Retina (tissue), 1 donor: ENCODE results near the gene NT5DC3.

ENCODE experiments used
- DNase-seq: peaks from one replicate; pipeline ENCODE4 v3.0.0-alpha.2; 2016

Gene NT5DC3

GRCh38 chr12:103780992-103781391, 60.0 kb downstream of the NT5DC3 start:
- no peak for DNase-seq

- DNase-seq: no peak
Observed at GRCh38 chr12:103780093-103780440, 61.0 kb downstream of the NT5DC3 start.

DNA sequence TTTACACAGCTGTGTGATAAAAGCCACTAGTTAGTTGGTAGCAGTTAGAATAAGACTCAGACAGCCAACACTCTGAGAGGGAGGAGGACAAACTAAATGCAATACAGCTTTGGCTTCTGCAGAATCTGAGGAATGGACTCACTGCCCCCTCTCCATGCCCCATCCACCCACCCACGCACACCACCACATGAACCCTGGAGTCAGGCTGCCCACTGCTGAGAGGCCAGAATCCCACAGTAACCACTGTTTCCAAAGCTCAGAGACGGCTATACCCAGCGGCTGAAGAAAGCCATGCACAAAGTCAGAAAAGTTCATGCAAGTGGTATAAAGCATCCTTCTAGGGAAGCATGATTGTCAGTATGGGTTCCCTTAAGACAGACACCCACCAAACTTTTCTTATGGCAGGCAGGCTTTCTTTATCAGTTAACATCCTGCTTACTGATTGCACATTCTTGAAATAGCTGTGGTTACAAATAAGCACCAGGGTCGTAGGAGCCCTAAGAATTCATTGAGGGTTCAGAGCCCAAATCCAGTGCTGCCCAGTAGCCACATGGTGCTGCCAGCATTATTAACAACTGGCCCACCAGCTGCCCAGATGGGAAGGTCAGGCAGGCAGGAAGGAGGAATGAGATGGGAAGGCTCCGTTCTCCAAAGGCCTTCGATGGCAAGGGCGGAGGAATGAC, 61.5 kb downstream of the NT5DC3 start:
- no peak for DNase-seq

GRCh38 chr12:103778781-103779180, 62.3 kb downstream of the NT5DC3 start:
- no peak for DNase-seq

- no peak for DNase-seq
Observed at GRCh38 chr12:103774977-103775560, 66.0 kb downstream of the NT5DC3 start.

DNA sequence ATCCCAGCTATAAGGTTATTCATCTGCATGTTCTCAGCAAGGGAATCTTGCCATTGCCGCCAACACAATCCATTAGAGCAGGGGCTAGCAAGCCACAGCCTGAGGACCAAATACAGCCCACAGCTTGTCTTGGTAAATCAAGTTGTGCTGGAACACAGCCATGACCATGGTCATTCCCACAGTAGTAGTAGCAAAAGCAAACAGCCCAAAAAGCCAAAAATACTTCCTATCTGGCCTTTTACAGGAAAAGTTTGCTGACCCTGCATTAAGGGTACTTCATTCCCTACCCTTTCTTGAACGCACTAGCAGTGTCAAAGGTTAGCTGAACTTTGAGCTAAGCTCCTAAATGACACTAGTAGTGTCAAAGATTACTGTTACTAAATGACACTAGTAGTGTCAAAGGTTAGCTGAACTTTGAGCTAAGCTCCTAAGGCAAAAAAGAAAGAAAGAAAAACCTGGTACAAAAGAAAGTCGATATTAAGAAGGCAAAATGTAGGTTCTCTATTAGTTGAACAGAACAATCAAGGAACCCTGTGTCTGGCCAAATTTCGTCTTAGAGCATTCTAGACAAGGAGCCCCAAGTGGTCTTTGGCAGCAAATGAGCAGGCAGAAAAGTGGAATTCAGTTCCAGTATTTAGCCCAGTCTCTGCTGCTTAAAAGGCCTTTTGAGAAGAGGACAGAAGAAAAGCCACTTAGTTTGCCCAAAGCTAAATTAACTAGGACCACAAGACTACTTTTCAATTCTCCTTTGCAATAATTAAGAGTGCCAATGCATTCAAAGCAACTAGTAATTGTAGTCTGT, 67.7 kb downstream of the NT5DC3 start:
- DNase-seq: no peak

GRCh38 chr12:103772367-103773108, 68.5 kb downstream of the NT5DC3 start:
- no peak for DNase-seq

DNA sequence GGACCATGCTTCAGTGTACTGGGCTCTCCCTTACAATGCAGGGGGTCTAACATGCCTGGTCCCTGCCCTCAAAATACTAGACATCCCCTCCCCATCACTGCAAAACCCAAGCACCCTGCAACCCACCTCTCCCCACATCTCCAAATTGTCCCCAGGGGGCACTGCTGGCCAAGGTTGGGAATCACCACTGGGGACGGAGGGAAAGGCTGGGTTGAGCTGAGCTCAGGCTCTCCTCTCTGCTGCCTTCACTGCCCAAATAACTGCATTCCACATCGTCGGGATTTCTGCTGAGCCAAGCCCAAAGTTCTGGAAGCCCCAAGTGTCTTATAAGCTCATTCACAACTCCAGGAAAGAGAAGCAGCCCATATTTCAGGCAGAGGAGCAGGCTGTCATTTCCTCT, 69.6 kb downstream of the NT5DC3 start:
- DNase-seq: no peak

DNA sequence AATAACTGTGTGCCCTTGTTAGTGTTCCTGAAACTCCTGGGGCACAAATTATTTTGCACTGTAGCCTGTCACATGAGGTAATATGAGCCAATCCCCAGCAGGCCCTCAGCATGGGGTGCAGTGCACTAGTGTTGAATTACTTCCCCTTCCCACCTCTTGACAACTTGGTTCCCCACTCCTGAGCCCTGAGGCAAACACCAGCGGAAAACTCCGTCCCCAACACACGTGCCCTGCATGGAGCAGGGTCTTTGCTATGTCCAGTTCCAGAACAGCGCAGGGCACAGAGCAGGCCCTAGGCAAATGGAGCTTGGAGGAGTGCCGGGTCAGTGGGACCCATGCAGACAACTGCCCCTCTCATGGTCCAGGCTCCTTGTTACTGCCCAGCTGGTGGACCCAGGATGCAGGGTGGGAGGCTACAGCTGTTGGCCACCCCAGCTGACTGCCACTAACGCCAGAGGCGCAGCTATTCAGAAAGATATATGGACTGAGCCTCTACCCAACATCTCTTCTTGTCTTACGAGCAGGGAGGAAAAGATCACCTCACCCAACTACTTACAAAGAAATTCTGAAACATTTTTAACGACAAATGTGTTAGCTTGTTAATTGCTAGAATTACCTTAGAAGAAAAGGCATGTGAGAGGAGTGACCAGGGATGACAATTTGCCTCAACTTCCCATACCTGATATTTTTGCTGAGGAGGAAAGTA, 71.6 kb downstream of the NT5DC3 start:
- DNase-seq: no peak

DNA sequence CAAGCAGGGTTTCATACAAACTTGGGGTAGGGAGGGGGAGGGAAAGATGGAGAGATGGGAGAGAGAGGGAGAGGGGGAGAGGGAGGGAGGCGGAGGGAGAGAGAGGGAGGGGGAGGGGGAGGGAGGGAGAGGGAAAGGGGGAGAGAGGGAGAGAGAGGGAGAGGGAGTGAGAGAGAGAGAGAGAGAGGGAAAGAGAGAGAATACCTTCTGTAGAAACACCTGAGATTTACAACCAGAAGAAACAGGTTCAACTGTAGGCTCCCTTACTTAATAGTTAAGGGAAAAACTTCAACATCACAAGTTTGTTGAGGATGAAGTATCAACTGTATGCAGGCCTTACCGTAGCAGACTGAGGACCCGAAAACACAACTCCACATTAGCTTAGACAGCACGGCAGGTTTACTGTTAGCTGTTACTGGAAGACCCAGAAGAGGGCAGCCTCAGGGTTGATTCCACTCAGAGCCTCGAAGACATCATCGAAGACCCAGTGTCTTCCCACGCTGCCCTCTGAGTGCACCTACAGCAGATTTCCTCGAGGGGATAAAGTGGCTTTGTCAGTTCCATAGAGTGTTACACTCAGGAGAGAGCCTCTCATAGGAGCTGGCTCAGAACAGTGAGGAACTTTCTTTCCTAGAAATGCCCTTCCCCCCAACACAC, 72.4 kb downstream of the NT5DC3 start:
- no peak for DNase-seq

GRCh38 chr12:103766028-103766427, 75.0 kb downstream of the NT5DC3 start:
- no peak for DNase-seq

DNA sequence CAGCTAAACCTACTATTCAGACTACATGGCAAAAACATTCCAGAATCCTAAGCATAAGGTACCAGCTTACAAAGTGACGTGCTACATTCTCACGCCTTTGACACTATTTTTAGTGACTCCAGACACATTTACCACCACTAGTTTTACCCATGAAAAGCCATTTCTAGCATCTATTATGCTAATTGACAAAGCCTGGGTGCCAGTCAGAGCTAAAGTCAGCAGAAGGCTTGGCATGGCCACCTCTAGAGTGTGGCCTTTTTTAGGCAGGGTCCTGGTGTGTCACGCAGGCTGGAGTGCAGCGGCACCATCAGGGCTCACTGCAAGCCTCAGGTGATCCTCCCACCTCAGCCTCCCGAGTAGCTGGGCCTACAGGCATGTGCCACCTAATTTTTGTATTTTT, 75.7 kb downstream of the NT5DC3 start:
- DNase-seq: no peak

GRCh38 chr12:103762473-103762872, 78.6 kb downstream of the NT5DC3 start:
- no peak for DNase-seq

GRCh38 chr12:103758310-103759089, 82.5 kb downstream of the NT5DC3 start:
- DNase-seq: no peak

GRCh38 chr12:103757248-103757647, 83.8 kb downstream of the NT5DC3 start:
- no peak for DNase-seq

DNA sequence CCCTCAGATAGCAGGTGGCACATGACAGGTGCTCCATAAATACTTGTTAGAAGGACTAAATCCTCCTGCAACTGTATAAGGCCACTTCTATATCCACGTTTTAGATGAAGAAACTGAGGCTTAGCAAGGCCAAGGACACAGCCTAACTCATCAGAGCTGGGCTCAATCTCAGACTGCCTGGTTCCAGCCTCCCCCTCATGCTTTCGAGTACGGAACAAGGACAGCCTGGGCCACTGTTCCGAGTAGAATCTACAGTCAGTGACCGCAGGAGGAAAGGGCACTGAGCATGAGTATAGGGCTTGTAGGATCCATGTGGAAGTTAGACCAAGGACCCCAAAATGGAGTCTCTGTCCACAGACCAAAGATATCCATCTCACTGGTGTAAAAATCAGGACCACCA, 84.6 kb downstream of the NT5DC3 start:
- DNase-seq: no peak

GRCh38 chr12:103755425-103755824, 85.6 kb downstream of the NT5DC3 start:
- no peak for DNase-seq

DNA sequence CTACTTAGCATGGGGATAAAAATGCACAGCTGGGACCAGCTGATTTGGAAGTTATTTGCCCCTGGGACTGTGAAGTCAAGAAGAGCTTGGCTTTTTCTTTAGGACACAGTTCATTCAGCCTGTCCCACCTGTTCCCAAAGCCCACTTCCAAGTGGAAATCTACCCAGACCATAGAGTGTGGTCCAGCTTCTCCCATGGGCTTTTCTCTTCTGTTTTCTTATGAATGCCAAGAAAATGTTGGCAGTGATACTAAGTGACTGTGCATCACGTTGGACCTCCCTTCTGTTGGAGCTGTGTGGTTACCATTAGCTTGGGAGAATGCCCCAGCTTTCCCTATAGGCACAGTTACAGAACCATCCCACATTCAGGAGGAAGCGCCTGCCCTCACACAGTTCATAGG, 89.4 kb downstream of the NT5DC3 start:
- no peak for DNase-seq

- DNase-seq: no peak
Observed at GRCh38 chr12:103751171-103751570, 89.9 kb downstream of the NT5DC3 start.

DNA sequence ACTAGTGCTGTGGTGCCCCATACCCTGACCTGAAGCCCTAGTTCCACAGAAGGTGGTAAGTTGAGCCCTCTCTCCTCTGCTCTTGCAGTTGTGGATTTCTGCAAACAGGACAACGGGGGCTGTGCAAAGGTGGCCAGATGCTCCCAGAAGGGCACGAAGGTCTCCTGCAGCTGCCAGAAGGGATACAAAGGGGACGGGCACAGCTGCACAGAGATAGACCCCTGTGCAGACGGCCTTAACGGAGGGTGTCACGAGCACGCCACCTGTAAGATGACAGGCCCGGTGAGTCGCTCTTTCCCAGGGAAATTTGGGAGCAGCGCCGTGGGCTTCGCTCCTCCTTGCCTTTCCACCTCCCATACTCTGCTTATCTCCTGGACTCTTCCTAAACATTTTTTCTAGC, 92.2 kb downstream of the NT5DC3 start:
- DNase-seq: no peak

- DNase-seq: no peak
Observed at GRCh38 chr12:103748002-103748401, 93.0 kb downstream of the NT5DC3 start.

GRCh38 chr12:103745962-103746361, 95.1 kb downstream of the NT5DC3 start:
- DNase-seq: no peak
